ENCODE data around the gene LRRC37B.
A peak's percentile ranks its signal among the peaks of the same experiment; 100 is the strongest.
"Not testable (repeated sequence)": the region's sequence is repeated elsewhere in the genome, so short reads cannot be mapped to it uniquely, and the experiment has no call there.

Gene LRRC37B

DNA sequence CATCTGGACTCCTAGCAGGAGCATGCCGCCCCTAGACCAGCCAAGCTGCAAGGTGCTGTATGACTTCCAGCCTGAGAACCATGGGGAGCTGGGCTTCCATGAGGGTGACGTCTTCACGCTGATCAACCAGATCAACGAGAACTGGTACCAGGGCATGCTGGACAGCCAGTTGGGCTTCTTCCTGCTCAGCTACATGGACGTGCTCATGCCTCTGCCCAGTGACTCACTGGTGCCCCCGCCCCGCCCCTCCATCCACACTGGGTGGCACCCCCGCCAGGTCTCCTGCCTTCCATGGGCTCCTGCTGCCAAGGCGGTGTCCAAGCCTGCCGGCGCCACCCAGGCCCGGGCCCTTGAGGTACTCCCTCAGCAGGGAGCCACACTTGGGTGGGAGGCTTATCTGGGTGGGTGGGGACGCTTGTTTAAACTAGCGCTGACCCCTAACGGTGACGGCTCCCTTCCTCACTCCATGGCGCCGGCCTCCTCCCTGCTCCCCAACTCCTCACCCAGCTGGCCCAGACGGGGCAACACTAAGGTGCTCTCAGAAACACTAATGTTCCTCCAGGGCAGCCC lies 34.2 kb downstream of the LRRC37B start:
- not testable (repeated sequence) for DNase-seq (ENCODE audit: low read depth in 2 of 2)

DNA sequence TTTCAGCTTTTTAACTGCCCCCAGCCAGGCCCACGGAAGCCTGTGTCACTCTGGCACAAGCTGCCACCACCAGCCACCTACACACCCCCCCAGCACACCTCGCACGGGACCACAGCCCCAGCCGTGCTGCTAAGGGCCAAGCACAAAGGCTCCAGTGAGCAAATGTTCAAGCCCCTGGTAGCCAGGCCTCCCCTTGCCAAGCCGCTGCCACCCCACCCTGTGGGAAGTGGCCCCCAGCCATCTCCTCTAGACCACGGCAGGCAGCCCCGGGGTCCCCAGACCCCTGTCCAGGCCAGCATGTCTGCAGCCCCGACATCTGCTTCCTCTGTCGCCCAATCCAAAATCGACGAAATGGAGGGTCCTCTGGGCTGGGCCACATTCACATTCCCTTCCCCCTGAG lies 35.1 kb downstream of the LRRC37B start:
- not testable (repeated sequence) for DNase-seq (ENCODE audit: low read depth in 2 of 2)

DNA sequence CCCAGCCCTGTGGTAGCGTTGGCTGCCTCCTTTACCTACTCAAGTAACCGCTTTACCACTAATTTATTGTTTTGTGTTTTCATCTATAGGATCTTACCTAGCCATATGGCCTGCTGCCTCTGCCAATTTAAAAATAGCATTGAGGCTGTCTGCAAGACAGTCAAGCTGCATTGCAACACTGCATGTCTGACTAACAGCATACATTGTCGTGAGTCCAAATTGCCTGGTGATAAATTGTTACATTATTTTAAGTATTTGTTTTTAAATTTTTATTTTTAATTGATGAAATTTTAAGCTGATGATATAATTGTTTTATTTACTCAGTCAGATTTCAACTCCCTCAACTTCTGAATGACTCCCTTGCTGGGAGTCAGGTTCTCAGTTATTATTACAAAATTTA lies 38.4 kb downstream of the LRRC37B start:
- not testable (repeated sequence) for DNase-seq (ENCODE audit: low read depth in 2 of 2)

DNA sequence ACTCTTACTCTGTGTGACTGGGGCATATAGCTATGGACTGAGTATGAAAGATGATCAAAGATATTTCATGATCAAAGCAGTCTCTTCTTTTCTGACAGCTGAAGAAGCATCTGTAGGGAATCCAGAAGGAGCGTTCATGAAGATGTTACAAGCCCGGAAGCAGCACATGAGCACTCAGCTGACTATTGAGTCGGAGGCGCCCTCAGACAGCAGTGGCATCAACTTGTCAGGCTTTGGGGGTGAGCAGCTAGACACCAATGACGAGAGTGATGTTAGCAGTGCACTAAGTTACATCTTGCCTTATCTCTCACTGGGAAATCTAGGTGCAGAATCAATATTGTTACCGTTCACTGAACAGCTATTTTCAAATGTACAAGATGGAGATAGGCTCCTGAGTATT lies 40.5 kb downstream of the LRRC37B start:
- not testable (repeated sequence) for DNase-seq (ENCODE audit: low read depth in 2 of 2)

DNA sequence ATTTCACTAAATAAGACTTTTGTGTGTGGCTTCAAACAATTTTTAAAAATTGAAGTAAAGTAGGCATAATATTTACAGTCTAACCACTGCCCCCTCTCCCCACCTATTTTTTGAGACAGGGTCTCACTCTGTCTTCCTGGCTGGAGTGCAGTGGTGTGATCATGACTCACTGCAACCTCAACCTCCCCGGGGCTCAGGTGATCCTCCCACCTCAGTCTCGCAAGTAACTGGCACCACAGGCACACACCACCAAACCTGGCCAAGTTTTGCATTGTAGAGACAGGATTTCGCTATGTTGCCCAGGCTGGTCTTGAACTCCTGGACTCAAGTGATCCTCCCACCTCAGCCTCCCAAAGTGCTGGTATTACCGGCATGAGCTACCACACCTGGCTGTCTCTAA lies 47.8 kb downstream of the LRRC37B start:
- not testable (repeated sequence) for DNase-seq (ENCODE audit: low read depth in 2 of 2)

DNA sequence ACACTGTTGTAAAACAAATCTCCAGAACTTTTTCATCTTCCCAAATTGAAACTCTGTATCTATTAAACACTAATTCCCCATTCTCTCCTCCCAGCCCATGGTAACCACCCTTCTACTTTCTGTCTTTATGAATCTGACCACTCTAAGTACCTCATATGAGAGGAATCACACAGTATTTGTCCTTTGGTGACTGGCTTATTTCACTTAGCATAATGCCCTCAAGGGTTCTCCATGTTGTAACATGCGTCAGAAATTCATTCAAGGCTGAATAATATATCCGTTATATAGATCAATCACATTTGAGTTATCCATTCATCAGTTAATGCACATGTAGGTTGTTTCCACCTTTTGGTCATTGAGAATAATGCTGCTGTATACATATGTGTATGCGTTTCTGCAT lies 48.2 kb downstream of the LRRC37B start:
- not testable (repeated sequence) for DNase-seq (ENCODE audit: low read depth in 2 of 2)

DNA sequence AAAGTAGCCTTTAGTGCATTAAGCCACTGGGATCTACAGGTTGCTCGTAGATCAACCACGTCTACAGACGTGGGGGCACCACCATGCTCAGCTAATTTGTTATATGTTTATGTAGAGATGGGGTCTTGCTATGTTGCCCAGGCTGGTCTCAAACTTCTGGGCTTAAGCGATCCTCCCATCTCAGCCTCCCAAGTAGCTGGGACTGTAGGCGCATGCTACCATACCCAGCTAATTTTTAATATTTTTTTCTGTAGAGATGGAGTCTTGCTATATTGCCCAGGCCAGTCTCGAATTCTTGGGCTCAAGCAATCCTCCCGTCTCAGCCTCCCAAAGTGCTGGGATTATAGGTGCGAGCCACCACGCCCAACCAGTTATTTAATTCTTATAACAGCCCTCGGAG lies 49.3 kb downstream of the LRRC37B start:
- not testable (repeated sequence) for DNase-seq (ENCODE audit: low read depth in 2 of 2)

DNA sequence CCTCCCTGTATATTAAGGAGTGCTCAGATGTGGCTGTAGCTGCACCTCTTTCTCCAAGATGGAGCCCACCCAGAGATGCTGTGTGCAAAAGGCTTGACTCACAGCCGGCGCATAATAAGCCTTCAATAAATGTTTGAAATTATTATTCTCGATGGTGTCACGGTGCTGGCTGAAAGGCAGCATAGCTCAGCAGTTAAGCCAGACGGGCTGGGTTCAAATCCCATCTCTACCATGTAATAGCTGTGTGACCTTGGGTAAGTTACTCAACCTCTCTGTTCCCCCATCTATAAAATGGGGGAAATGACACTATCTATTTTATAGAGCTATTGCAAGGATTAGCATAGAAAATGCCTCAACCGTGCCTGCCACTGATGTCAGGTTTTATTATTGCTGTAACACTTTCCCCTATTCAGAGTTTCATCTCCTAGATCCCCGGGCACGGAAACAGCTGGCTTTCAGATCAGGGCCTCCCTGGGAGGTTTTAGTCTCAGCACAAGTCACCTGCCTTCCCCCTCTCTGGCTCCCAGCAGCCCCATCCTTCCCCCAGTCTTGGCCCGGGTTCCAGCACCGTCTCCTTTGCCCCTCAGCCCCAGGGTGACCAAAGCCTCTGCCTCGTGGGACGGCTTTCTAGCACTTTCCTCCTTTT lies 50.4 kb downstream of the LRRC37B start:
- DNase-seq (ENCODE audit: low read depth in 2 of 2), result not testable (repeated sequence)

DNA sequence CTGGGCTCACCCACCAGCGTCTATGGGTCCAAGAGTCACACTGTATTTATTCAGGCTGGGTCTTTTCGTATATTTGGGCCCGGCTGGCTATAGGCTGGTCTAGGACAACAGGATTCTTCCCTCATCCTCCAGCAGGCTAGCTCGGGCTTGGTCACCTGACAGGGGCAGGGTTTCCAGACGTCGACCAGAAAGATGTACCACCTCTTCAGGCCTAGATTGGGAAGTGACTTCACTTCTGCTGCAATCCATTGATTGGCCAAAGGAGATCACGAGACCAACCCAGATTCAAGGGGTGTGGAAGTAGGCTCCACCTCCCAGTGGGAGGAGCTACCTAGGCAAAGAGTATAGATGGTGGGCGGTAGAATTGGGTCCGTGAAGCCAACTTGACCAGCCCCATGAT lies 53.5 kb downstream of the LRRC37B start:
- DNase-seq (ENCODE audit: low read depth in 2 of 2), result not testable (repeated sequence)

DNA sequence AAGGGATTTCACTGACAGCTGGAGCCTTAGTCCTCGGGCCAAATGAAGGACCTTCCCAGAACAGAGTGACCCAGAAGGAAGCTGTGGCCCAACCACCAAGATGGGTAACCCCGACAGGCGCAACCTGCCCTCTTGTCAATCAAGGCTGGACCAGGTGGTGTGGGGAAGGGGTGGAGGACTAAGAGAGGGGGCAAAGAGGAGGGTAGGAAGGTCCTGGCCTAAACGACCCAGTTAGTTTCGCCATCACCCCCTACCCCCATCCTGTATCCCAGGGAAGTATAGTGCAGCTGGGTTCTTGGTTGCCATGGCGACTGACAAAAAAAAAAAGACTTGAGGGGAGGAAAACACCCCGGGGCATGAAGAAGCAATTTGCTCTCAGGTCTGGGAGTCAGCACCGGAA lies 54.7 kb downstream of the LRRC37B start:
- not testable (repeated sequence) for DNase-seq (ENCODE audit: low read depth in 2 of 2)

DNA sequence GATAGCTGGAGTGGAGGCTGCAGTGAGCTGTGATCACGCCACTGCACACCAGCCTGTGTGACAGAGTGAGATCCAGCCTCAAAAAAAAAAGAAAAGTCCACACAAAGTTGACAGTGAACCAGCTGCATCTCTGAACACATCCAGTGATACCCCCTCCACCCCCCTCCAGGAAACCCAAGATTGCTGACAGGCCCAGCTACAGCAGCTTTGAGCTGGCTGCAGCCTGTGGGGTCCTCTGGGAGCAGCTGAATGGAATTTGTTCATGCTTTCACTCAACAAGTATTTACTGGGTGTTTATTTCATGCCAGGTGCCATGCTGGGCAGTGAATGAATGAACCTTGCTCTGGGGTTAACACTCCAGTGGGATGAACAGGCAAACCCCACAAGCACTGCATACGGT lies 56.9 kb downstream of the LRRC37B start:
- not testable (repeated sequence) for DNase-seq (ENCODE audit: low read depth in 2 of 2)

DNA sequence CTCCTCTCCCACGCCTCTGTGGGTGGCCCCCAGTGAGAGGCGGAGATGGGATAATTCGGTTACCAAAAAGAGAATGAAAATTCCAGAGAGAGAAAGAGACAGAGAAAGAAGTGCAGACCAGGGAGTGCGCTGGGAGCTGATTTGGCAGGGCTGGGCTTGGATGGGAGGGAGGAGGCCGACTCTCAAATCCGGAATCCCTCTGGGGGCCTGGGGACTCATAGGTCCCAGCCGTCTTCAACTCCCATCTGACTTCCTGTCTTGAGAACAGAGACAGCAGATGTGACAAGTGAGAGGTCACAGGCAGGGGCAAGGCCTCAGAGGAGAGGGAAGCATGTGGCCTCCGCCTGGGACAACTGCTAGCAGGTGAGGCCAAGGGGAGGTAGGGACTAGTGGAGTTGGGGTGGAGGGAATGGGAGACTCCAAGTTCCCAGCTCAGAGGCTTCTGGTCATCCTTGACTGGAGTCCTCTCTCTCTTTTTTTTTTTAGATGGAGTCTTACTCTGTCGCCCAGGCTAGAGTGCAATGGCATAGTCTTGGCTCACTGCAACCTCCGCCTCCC lies 59.0 kb downstream of the LRRC37B start:
- not testable (repeated sequence) for DNase-seq (ENCODE audit: low read depth in 2 of 2)

DNA sequence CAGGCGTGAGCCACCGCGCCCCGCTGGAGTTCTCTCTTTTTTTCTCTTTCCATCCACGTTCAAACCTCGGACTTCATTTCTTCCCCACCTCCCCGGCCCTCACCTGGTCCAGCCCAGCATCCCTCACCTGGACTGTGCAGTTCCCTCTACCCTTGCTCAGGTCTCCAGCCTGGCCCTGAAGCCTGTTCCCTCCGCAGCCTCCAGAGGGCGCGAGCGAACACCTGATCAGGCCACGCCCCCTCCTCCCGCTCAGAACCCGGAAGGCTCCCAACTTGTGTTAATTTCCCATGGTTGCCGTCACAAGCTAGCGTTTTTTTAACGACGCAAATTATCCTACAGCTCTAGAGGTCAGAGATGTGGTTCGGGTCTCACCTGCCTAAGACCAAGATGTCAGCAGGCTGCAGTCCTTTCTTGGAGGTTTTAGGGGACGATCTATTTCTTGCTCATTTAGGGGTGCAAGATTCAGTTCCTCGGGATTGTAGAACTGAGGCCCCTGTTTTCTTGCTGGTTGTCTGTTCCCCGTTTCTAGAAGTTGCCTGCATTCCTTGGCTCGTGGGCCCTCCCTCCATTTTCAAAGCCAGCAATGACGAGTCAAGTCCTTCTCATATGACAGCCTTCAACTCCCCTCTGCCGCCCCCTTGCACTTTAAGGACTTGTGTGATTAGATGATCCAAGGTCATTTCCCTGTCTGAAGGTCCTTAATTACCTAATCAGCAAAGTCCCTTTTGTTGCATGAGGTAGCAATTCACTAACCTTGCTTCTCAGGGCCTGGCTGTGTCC lies 59.9 kb downstream of the LRRC37B start:
- not testable (repeated sequence) for DNase-seq (ENCODE audit: low read depth in 2 of 2)

DNA sequence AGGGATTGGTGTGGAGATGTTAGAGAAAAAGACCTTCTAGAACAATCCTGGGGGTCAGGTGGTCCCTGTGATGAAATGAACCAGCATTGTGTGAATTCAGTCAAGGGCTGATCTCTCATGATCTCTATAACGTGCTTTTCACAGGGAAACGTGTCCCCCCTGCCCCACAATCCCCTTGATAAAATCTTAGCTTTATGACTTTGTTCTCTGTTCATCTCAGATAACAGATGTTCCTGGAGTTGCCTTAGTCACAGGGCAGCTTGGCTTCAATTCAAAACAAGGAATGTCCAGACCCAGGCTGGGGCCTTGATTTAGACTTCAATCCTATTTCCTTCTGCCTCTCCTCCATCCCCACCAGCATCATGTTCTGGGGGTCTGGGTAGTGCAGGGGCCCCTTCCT lies 61.9 kb downstream of the LRRC37B start:
- not testable (repeated sequence) for DNase-seq (ENCODE audit: low read depth in 2 of 2)

DNA sequence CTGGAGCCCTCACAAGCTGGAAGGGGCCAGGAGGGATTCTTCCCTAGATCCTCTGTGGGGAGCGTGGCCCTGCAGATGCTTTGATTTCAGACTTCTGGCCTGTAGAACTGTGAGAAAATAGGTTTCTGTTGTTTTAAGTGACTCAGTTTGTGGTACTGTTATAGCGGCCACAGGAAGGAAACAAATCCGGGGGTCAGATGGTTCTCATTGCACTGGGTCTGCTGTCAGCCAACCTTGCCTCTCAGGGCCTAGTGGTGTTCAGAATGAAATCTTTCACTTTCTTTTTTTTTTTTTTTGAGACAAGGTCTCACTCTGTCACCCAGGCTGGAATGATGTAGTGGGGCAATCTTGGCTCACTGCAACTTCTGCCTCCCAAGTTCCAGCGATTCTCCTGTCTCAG lies 64.8 kb downstream of the LRRC37B start:
- peak in 1 of 2 donors; percentile 14 for DNase-seq (ENCODE audit: low read depth in 2 of 2)

DNA sequence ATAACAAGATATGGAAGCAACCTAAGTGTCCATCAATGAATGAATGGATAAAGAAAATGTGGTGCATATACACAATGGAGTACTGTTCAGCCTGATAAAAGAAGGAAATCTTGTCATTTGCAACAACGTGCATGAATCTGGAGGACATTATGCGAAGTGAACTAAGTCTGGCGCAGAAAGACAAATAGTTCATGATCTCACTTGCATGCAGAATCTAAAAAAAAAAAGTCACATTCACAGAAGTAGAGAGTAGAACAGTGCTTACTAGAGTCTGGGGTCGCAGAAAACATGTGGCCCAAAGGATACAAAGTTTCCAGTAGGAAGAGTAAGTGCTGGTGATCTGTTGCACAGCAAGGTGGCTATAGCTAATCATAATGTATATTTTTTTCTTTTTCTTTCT lies 65.9 kb downstream of the LRRC37B start:
- DNase-seq (ENCODE audit: low read depth in 2 of 2), result not testable (repeated sequence)

DNA sequence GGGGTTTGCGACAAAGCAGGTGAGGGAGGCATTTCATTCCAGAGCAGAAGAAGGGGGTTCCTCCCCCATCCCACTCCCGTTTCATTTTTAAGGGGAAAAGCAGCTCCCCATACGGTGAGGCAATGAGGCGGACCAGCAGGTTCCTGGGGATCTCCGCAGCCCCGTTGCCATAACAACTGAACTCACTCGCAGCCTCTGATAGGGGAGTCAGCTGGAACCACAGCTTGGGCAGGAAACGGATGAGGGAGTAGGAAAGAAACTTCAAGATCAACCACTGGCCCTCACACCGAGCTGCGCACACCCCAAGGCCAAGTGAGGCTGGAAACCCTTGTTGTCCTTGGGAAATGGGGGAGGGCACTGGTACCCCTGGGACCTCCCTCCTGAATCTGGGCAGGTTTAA lies 72.6 kb downstream of the LRRC37B start:
- DNase-seq (ENCODE audit: low read depth in 2 of 2), result peak; percentile 50 to 57

DNA sequence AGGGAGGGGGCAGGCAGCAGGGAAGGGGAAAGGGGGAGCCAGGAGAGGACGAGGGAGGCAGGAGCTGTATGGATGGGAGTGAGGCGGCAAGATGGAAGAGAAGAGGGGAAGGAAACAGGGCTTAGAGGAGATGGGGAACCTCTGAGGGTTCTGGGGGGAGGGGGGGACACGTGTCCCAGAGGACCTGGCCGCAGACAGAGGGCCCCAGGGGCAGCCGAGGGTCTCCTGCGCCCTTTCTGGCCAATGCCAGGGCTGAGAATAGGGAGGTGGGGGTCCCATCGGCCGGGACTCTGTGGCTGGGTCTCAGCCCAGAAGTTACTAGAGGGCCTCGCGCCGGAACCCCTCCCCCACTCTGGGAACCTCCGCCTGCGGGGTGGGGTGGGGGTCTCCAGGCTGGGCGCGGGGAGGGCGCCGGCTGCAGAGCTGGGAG lies 76.4 kb downstream of the LRRC37B start:
- not testable (repeated sequence) for DNase-seq (ENCODE audit: low read depth in 2 of 2)

DNA sequence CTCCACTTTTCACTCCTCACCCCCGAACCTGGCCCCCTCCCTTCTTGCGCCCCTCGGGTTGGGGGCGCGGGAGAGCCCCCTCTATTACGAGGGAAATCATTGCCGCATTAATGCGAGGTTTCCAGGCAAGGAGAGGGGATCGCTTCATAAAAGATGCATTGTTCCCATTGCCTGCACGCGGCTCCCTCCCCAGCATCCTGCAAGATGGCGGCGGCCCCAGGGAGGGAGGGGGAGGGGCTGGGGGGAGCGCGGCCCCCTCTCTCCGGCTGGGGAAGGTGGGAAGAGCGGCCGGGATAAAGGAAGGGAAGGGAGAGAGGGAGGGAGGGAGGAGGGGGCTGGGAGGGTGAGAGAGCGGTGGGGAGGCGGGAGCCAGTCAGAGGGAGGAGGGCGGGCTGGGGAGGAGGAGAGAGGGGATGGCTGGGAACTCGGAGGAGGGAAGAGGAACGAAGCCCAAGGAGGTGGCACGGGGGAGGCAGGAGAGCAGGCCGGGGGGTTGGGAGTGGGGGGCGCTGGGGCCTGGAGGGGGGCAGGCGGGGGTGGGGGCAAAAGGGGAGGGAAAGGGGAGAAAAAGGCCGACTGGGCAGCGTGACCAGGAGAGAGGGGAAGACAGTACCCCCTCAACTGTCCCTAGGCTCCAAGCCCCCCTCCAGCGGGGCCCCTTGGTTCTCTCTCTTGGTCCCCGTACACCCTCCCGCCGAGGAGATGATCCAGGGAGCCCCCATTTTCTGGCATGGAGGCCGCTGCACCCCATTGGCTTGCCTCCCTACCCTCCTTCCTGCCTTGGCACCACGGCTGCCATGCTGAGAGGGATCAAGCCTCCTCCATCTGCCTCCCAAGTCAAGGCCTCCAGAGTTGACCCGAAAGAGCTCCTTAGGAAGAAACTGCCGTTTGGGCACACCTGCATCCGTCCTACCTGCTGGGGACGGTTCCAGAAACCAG lies 77.1 kb downstream of the LRRC37B start:
- not testable (repeated sequence) for DNase-seq (ENCODE audit: low read depth in 2 of 2)

DNA sequence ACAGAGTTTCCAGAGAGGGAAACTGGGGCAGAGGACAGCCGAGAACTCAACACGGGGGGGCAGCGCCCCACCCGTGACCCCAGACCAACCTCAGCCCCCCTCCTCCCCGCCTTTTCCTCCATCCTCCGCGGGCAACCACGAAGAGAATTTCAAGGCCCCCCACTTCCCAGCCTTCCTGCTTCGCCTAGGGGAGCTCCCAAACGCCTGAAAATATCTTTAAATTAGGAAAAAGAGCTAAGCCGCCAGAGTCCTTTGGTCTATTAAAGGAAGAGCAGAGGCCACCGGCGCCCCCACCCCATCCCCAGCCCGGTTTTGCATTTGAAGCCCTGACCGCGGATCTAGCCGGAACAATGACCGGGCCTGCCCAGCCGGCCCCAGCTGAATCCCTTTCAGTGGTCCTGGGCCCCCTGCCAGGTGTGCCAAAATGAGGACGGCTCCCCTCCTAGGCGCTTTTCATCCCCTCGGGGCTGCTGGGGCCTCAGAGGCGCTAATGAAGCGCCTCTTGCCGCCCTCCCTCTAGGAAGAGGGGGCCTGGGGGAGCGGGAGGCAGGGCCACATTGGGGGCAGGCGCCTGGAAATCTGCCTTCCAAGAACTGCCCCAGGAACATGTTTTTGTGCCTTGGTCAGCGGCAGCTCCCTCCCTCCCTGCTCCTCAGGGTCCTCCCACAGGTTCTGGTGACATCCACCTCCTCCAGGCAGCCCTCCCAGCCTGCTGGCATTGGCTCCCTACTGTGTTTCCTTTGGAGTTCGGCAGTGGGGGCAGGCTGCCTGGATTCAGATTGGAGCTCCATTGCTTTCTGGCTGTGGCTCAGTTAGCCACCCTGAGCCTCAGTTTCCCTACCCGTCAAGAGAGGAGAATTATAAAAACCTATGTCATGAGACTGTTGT lies 78.0 kb downstream of the LRRC37B start:
- DNase-seq (ENCODE audit: low read depth in 2 of 2), result not testable (repeated sequence)
